Fibroblast of upper back skin (primary cell): ENCODE data around the gene MAGEH1.
"Not testable (repeated sequence)": the region's sequence is repeated elsewhere in the genome, so short reads cannot be mapped to it uniquely, and the experiment has no call there.

Experiments
- DNase-seq: peaks from one replicate; pipeline ENCODE4 v3.0.0-alpha.2; 2013

MAGEH1 gene, protein sequence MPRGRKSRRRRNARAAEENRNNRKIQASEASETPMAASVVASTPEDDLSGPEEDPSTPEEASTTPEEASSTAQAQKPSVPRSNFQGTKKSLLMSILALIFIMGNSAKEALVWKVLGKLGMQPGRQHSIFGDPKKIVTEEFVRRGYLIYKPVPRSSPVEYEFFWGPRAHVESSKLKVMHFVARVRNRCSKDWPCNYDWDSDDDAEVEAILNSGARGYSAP

DNA sequence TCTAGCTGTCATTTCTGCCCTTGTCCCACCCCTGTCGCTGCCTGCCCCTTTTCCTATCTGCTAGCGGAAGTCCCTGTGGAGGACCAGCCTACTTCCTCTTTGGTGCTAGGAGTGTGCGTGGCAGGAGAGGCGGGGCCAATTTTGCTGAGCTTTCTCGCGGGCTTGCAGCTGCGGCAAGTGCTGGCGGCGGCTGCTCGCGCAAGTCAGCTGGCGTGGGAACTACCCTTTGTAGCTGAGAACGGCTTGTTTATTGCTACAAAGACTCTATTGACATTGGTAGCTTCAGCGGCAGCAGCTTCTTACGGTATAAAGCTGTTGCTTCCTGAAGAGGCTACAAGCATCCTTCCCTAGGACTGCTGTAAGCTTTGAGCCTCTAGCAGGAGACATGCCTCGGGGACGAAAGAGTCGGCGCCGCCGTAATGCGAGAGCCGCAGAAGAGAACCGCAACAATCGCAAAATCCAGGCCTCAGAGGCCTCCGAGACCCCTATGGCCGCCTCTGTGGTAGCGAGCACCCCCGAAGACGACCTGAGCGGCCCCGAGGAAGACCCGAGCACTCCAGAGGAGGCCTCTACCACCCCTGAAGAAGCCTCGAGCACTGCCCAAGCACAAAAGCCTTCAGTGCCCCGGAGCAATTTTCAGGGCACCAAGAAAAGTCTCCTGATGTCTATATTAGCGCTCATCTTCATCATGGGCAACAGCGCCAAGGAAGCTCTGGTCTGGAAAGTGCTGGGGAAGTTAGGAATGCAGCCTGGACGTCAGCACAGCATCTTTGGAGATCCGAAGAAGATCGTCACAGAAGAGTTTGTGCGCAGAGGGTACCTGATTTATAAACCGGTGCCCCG, at the start of gene MAGEH1:
MAGEH1 (plus strand) TSS at position 138 of the 843 bp plus-strand sequence; CDS start at position 386, 248 bp downstream.
- DNase-seq: peak; percentile 82

DNA sequence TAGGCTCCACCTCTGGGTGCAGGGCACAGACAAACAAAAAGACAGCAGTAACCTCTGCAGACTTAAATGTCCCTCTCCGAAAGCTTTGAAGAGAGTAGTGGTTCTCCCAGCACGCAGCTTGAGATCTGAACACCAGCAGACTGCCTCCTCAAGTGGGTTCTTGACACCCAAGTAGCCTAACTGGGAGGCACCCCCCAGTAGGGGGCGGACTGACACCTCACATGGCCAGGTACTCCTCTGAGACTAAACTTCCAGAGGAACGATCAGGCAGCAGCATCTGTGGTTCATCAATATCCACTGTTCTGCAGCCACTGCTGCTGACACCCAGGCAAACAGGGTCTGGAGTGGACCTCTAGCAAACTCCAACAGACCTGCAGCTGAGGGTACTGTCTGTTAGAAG, 24.8 kb upstream of the MAGEH1 start:
- DNase-seq: not testable (repeated sequence)

DNA sequence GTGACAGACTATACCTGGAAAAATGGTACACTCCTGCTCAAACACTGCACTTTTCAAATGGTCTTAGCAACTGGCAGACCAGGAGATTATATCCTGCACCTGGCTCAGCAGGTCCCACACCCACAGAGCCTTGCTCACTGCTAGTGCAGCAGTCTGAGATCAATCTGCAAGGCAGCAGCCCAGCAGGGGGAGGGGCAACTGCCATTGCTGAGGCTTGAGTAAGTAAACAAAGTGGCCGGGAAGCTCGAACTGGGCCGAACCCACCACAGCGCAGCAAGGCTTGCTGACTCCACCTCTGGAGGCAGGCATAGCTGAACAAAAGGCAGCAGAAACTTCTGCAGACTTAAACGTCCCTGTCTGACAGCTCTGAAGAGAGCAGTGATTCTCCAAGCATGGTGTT, 8.5 kb upstream of the MAGEH1 start:
- not testable (repeated sequence) for DNase-seq

- peak; percentile 18 for DNase-seq
These were observed 1.7 kb upstream of the MAGEH1 start for GRCh38 chrX:55450259-55450658.

GRCh38 chrX:55451141-55451540, 786 bp upstream of the MAGEH1 start:
- DNase-seq: no peak

DNA sequence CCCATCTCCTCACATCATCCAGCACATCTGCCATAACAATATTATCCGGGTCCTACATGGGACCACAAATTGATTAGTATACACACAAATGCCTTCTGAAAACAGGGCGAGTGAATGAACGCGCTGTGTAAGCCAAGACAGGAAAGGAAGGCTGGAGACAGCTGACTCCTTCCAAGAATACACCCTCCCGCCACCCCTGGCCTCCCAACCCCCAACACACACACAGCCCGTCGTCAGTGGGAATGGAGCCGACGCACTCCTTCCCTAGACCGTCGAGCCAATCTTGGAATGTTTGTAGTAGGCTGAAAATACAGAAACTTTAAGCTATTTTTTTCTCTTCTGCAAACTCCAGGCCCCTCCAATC, 319 bp upstream of the MAGEH1 start:
- no peak for DNase-seq

DNA sequence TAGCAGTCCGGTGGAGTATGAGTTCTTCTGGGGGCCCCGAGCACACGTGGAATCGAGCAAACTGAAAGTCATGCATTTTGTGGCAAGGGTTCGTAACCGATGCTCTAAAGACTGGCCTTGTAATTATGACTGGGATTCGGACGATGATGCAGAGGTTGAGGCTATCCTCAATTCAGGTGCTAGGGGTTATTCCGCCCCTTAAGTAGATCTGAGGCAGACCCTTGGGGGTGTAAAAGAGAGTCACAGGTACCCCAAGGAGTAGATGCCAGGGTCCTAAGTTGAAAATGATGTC, 852 bp downstream of the MAGEH1 start:
- no peak for DNase-seq

DNA sequence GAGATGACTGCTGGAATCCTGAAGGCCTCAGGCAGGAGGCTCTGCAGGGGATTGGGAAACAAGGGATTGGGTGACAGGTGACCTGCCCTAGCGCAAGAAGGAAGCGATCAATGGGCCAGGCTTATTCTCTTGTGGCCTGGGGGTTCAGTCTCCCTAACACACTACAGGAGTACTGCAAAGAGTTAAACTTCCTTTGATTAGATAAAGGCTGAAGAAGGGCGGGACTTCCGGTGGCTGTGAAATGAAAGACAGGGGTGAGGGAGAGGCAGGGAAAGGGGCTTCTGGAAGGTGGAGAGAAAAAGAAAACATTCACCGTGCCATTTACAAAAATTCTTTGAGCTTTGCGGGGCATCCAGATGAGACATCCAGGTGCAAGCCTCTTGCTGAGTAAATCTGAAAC, 3.8 kb downstream of the MAGEH1 start:
- DNase-seq: not testable (repeated sequence)

- DNase-seq: not testable (repeated sequence)
These were observed 7.5 kb downstream of the MAGEH1 start for GRCh38 chrX:55459426-55459825.

GRCh38 chrX:55459926-55460325, 8.0 kb downstream of the MAGEH1 start:
- DNase-seq: not testable (repeated sequence)

DNA sequence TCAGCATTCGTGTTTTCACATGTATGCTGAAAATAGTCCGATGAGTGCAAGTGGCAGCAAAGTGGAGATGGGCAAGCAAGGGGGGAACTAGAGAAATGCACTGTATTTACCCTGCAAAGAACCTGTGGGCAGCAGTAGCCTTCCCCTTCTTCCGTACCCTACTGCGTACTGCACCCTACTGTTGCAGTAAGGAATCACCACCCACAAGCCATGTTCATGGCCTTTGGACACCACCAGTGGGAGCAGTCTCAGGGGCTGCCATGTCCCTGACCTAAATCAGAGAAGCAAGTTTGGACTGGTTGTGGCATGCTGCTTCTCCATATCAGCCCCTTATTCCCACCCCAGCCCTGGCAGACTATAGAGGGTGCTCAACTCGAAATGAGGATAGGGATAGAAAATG, 12.1 kb downstream of the MAGEH1 start:
- DNase-seq: not testable (repeated sequence)

DNA sequence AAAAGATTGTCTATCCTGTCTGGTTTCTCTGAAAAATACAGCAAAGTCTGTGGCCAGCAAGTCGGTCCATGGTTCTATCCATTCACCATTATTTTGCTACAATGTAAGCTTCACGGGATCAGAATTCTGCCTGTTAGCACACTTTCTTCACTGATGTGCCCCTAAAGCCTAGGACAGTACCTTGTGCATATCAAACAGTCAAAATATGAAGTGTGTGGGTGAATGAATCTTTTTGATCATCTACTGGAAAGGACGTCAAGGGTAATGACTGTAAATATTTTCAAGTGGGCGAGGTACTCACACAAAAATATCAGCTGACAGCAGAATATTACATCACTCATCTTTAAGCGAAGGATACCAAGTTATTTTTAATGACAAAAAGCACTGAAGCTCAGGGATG, 13.2 kb downstream of the MAGEH1 start:
- DNase-seq: not testable (repeated sequence)

DNA sequence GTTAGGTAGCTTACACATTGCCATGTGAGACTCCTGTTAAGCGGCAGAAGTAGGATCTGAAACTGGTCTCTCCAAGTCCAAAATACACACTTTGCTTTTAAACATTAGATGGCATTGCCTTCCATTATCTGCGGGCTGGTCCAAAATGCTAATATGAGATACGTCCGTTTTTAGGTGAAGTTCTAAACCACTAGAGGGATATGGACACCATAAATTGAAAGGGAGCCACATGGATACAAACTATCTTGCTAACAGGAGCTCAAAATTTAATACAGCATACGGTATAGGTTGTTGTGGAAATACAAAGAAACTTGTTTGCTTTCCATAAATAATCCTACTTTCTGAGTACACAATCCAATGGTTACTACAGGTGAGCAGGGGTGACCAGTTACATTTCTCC, 13.9 kb downstream of the MAGEH1 start:
- not testable (repeated sequence) for DNase-seq

DNA sequence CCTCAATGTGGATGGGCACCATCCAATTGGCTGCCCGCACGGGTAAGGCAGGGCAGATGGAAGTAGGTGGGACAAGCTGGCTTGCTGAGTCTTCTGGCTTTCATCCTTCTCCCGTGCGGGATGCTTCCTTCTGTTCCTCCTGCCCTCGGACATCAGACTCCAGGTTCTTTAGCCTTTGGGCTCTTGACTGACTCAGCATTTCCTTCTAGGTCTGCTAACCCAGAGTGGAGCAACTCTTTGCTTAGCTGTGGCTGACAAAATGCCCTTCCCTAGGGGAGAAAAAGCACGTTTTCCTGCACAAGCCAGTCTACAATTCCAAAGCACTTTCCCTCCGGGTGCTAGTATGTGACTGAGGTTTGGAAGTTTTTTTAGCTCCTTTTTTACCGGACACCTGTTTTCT, 28.0 kb downstream of the MAGEH1 start:
- DNase-seq: not testable (repeated sequence)

DNA sequence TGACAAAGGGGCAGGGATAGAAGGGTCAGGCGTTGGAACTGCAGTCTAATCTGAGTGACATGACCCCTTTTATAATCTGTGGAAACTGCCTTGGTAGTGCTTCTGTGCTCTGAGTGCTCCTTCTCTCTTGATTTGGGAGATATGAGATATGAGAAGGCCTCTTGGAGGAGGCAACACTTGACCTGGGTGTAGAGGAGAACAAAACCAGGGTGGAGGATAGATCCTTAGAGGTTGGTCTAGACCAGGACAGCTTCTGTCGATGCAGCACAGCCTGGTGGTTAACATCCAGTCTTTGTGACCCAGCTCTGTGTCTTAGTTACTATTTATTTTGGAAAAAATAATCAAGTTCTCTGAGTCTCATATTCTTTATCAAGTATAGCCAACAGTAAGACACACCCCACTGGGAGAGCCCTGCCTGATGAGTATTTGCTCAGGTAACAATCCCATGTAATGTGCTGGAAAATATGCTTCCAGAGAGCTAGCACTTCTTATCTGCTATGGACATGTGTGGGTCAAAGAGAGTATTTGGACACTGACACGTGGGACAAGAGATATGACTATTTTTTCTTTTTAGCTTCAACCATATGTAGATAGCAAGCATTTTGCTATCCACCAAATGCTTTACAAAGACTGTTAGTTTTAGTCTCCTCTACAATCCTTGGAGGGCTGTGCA, 28.6 kb downstream of the MAGEH1 start:
- DNase-seq: no peak

- no peak for DNase-seq
These were observed 33.0 kb downstream of the MAGEH1 start for GRCh38 chrX:55484948-55485347.

- peak; percentile 2 for DNase-seq
These were observed 34.8 kb downstream of the MAGEH1 start for GRCh38 chrX:55486736-55487135.

DNA sequence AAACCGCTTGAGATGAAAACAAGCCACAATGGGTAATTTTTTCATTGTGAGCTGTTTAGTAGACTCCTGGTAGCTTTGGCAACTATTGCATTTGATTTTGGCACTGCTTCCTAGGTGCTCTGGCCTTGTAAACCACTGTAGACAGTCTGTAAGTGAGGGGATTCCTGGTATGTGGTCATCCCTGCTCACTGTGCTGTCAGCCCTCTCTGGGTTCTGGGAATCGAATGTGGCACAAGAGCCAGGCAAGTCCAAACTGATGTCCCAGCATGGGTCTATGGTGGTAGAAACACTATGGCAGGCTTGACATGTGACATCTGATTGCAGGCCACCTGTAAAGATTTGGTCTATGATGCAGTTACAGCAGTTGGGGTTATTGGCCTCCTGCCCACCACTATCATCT, 35.2 kb downstream of the MAGEH1 start:
- DNase-seq: no peak

DNA sequence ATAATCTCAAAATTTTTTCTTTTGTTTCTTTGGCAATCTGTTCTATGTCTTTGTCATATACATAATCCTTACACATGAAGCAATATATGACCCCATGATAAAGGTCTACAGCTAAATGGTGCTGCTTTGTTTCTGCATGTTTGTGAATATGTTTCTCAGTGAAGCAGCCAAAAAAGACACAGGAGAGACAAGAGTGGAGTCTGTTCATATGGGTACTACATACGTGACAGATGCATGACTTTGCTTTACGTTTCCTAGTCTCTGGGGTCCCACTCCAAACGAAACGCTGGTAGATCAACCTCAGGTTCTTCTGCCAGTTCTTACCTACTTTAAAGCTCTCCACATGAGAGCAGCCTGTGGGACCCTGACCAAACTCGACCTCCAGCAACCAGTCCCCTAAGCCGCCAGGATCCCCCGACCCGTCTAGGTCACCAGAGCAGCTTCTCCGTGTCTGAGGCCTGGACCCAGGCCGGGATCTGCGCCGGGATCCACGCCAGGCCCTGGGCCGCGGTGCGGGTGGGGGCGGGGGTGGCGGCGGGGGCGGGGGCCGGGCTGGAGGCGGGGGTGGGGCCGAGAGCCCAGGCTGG, 36.2 kb downstream of the MAGEH1 start:
- no peak for DNase-seq

- peak; percentile 58 for DNase-seq
These were observed 36.8 kb downstream of the MAGEH1 start for GRCh38 chrX:55488593-55489313.

- DNase-seq: peak; percentile 11
These were observed 37.5 kb downstream of the MAGEH1 start, which contains the start of gene USP51 for GRCh38 chrX:55489314-55490009. Gene USP51, minus strand, starts transcription at chrX:55489848. Its CDS starts 909 bp downstream, at chrX:55488939.

- no peak for DNase-seq
These were observed 38.2 kb downstream of the MAGEH1 start for GRCh38 chrX:55490121-55490520.
